CD4-positive, alpha-beta T cell (primary cell): Measurements from ENCODE around the gene TAS2R16. TPM values are rescaled to one million over a fixed set of nuclear protein-coding genes. Genes with fewer than 3 reads are reported as not detected.

Experiments used
- ATAC-seq: fragments of 200-7000 bp; cut with Tn5 transposase; one replicate; pipeline ENCODE4 v1.10.0; 2022; ENCODE audit warnings: mild to moderate bottlenecking; ENCODE audit not compliant: poor library complexity
- CTCF ChIA-PET: fragments of 350-600 bp; sonication (Branson Sonifier 250); formaldehyde crosslinking; loops from one replicate; lab custom pipeline; 2021; ENCODE audit warnings: antibody characterized with exemption, inconsistent platforms; lab: Charles Lee
- POLR2A ChIA-PET: fragments of 350-600 bp; sonication (Branson Sonifier 250); formaldehyde crosslinking; loops from one replicate; lab custom pipeline; 2021; ENCODE audit warnings: antibody characterized with exemption, inconsistent platforms; lab: Charles Lee
- DNase-seq, 14 experiments: peaks; one replicate each; pipeline ENCODE4 v3.0.0-alpha.2; 2013 to 2020; ENCODE audit warnings: mixed read lengths in 2 of 14
- H3K27ac ChIP-seq, 2 donors: one replicate each; pipeline versions ENCODE4 v1.5.1 to v1.7.0; 2013; ENCODE audit warnings: low read length in 2 of 2, low read depth in 1 of 2, mild to moderate bottlenecking in 1 of 2
- H3K27me3 ChIP-seq, 2 experiments: 1 replicate in 1 of 2; 2 replicates in 1 of 2; pipeline versions ENCODE4 v1.6.1 to v1.7.0; 2013; ENCODE audit warnings: low read length in 2 of 2, control low read depth in 1 of 2, mild to moderate bottlenecking in 1 of 2, moderate library complexity in 1 of 2; ENCODE audit not compliant: insufficient read depth in 2 of 2, control insufficient read depth in 1 of 2
- H3K36me3 ChIP-seq: one replicate; pipeline ENCODE4 v1.6.1; 2013; ENCODE audit warnings: low read length, control low read depth; ENCODE audit not compliant: insufficient read depth
- H3K4me1 ChIP-seq: one replicate; pipeline ENCODE4 v1.6.1; 2013; ENCODE audit warnings: low read length, control low read depth; ENCODE audit not compliant: insufficient read depth
- H3K4me3 ChIP-seq: one replicate; pipeline ENCODE4 v1.5.1; 2013; ENCODE audit warnings: mild to moderate bottlenecking, low read length, moderate library complexity
- H3K9me3 ChIP-seq, 2 experiments: 1 replicate in 1 of 2; 2 replicates in 1 of 2; pipeline versions ENCODE4 v1.6.1 to v1.7.0; 2013; ENCODE audit warnings: low read length in 2 of 2, mild to moderate bottlenecking in 2 of 2, control low read depth in 1 of 2, moderate library complexity in 1 of 2; ENCODE audit not compliant: control insufficient read depth in 1 of 2, insufficient read depth in 1 of 2
- H3K27ac Mint-ChIP-seq: one replicate; pipeline ENCODE4 v1.8.0; 2020; ENCODE audit warnings: mixed read lengths
- H3K27me3 Mint-ChIP-seq: one replicate; pipeline ENCODE4 v1.8.0; 2021; ENCODE audit warnings: mixed read lengths
- H3K36me3 Mint-ChIP-seq: one replicate; pipeline ENCODE4 v1.8.0; 2021; ENCODE audit warnings: low read depth, mixed read lengths
- H3K4me1 Mint-ChIP-seq: one replicate; pipeline ENCODE4 v1.8.0; 2021; ENCODE audit warnings: low read depth, mixed read lengths
- H3K4me3 Mint-ChIP-seq: one replicate; pipeline ENCODE4 v1.8.0; 2020; ENCODE audit warnings: mild to moderate bottlenecking, mixed read lengths
- H3K9me3 Mint-ChIP-seq: one replicate; pipeline ENCODE4 v1.8.0; 2020; ENCODE audit warnings: mixed read lengths
- intact Hi-C, 2 experiments: fragments of 100-400 bp; cut with DNase I in 1 of 2; cut with micrococcal nuclease in 1 of 2; formaldehyde crosslinking; loops; one replicate each; pipeline versions ENCODE4 v1.15.1 to v1.9.0; 2023 to 2025; cut with DNase I, micrococcal nuclease
- total RNA-seq, 174 experiments: library from RNA in 2 of 174; stranded (reverse) in 2 of 174; gene quantifications; one replicate each; pipeline ENCODE4 v1.2.3 and lab custom pipeline; 2021 to 2026
- TF ChIP-seq, protein P1 (sequence below): fragments of 200-600 bp; IDR thresholded peaks from one replicate; pipeline ENCODE4 v1.8.0; 2022; ENCODE audit warnings: antibody characterized with exemption, mild to moderate bottlenecking

The TAS2R16 gene
- total RNA-seq, 2 experiments from 2014 or later, result not detected

DNA sequence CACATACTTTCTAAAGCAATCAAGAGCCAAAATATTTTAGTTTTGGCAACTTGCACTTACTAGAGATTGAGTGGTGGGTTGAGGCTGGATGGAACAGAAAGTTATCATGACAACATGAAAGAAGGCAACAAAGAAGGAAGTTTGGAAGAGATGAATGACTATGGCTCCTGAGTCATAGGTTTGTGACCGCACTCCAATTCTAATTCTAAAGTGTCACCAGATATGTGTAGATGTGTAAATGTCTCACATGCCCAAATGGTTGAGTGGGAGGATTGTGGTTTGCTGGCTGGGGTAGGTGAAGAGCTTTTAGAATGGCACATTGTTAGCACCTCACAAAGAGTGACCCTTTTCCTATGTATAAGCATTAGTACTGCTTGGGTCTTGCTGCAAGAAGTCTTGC is 20.2 kb downstream of the TAS2R16 start:
- Mint-ChIP-seq H3K27me3 (no peaks in the 10 kb centered on the region), H3K27ac (no peak overlapping the region), H3K4me1 (no peaks in the 10 kb centered on the region), H3K9me3 (peaks cover 2% of the 10 kb centered on the region), H3K4me3 (no peak overlapping the region), H3K36me3 (no peaks in the 10 kb centered on the region)
- H3K36me3 ChIP-seq, result no peaks in the 10 kb centered on the region
- H3K4me1 ChIP-seq, result no peaks in the 10 kb centered on the region
- ATAC-seq (no peak), DNase-seq (no peak)
- H3K27me3 ChIP-seq, result no peaks in the 10 kb centered on the region
- H3K9me3 ChIP-seq, result no peaks in the 10 kb centered on the region
- TF ChIP-seq, protein P1, sequence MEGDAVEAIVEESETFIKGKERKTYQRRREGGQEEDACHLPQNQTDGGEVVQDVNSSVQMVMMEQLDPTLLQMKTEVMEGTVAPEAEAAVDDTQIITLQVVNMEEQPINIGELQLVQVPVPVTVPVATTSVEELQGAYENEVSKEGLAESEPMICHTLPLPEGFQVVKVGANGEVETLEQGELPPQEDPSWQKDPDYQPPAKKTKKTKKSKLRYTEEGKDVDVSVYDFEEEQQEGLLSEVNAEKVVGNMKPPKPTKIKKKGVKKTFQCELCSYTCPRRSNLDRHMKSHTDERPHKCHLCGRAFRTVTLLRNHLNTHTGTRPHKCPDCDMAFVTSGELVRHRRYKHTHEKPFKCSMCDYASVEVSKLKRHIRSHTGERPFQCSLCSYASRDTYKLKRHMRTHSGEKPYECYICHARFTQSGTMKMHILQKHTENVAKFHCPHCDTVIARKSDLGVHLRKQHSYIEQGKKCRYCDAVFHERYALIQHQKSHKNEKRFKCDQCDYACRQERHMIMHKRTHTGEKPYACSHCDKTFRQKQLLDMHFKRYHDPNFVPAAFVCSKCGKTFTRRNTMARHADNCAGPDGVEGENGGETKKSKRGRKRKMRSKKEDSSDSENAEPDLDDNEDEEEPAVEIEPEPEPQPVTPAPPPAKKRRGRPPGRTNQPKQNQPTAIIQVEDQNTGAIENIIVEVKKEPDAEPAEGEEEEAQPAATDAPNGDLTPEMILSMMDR, result no peak
- intact Hi-C loops, result no loop called here
- ChIA-PET CTCF (no interaction called here), POLR2A (no interaction called here)
- H3K4me3 ChIP-seq, result no peak overlapping the region
- no peak overlapping the region for H3K27ac ChIP-seq

DNA sequence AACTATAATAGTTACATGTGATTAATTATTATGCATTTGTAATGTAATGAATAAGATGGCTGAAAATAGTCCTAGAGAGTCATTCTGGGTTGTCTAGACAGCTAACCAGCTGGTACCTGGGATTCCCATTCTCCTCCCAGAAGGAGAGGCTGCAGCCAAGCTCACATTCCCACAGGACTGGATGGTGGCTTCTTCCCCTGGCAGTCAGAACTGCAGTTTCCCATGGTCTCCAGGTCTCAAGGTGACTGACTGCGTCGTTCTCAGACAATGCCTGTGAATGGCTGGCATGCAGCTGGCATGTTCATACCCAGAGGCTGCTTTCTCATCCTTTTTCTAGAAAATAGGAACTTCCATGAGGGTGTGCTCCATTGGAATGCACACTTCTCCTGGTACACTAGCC is 21.3 kb downstream of the TAS2R16 start:
- H3K4me3 Mint-ChIP-seq, result no peak overlapping the region
- no peaks in the 10 kb centered on the region for H3K27me3 Mint-ChIP-seq
- DNase-seq (no peak), ATAC-seq (no peak)
- no peaks in the 10 kb centered on the region for H3K36me3 Mint-ChIP-seq
- TF ChIP-seq, protein P1, result no peak
- H3K9me3 Mint-ChIP-seq, result peaks cover 2% of the 10 kb centered on the region
- Histone ChIP-seq H3K9me3 (no peaks in the 10 kb centered on the region), H3K4me1 (no peaks in the 10 kb centered on the region), H3K27me3 (no peaks in the 10 kb centered on the region), H3K27ac (no peak overlapping the region), H3K4me3 (no peak overlapping the region), H3K36me3 (no peaks in the 10 kb centered on the region)
- ChIA-PET POLR2A (no interaction called here), CTCF (no interaction called here)
- intact Hi-C loops, result no loop called here
- H3K27ac Mint-ChIP-seq, result no peak overlapping the region
- no peaks in the 10 kb centered on the region for H3K4me1 Mint-ChIP-seq

DNA sequence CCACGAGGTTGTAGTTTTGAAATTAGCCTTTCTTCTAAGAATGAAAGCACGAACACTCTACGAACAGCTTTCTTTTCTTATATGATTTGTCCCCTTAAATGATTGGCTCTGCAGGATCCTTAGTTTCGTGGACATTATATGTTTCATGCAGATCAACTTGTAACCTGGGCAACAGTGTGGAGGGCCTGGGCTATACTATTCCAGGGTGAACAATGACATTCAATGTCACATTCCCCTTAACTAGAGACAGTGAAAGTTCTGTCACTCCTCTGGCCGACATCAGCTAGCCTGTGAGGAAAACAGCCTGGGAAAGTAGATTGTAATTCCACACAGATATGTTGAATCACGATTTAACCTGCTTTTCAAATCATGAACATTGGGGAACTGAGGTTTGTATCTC is 23.4 kb downstream of the TAS2R16 start:
- Mint-ChIP-seq H3K4me3 (no peak overlapping the region), H3K27ac (no peak overlapping the region), H3K36me3 (no peaks in the 10 kb centered on the region), H3K9me3 (no peaks in the 10 kb centered on the region), H3K4me1 (no peaks in the 10 kb centered on the region), H3K27me3 (no peaks in the 10 kb centered on the region)
- H3K27me3 ChIP-seq, result no peaks in the 10 kb centered on the region
- DNase-seq, result no peak
- H3K4me1 ChIP-seq, result no peaks in the 10 kb centered on the region
- no peak for ATAC-seq
- CTCF ChIA-PET, result no interaction called here
- no peak overlapping the region for H3K27ac ChIP-seq
- H3K9me3 ChIP-seq, result no peaks in the 10 kb centered on the region
- H3K4me3 ChIP-seq, result no peak overlapping the region
- POLR2A ChIA-PET, result no interaction called here
- no peaks in the 10 kb centered on the region for H3K36me3 ChIP-seq
- intact Hi-C loops, result no loop called here
- TF ChIP-seq, protein P1, result no peak
